KMS-11 (cell line): Measurements from ENCODE around the gene SLC24A3.

Source experiments
- H2AFZ ChIP-seq: fragments of 200-600 bp; sonication (generic); 2 replicates; pipeline ENCODE4 v1.6.1; 2016; ENCODE audit warnings: antibody characterized with exemption, mixed run types, low read depth
- H3K27ac ChIP-seq: fragments of 200-600 bp; sonication (generic); 2 replicates; pipeline ENCODE4 v1.6.1; 2016; ENCODE audit warnings: mild to moderate bottlenecking, mixed run types
- H3K27me3 ChIP-seq: fragments of 200-600 bp; sonication (generic); 2 replicates; pipeline ENCODE4 v1.6.1; 2017; ENCODE audit warnings: mild to moderate bottlenecking, low read depth, mixed run types, moderate library complexity; ENCODE audit not compliant: insufficient read depth
- H3K36me3 ChIP-seq: fragments of 200-600 bp; sonication (generic); 2 replicates; pipeline ENCODE4 v1.6.1; 2017; ENCODE audit warnings: mild to moderate bottlenecking, mixed run types; ENCODE audit not compliant: insufficient read depth
- H3K4me1 ChIP-seq: fragments of 200-600 bp; sonication (generic); 2 replicates; pipeline ENCODE4 v1.6.1; 2016; ENCODE audit warnings: mild to moderate bottlenecking, low read depth, mixed run types; ENCODE audit not compliant: poor library complexity, severe bottlenecking
- H3K4me2 ChIP-seq: fragments of 200-600 bp; sonication (generic); 2 replicates; pipeline ENCODE4 v1.7.0; 2016; ENCODE audit warnings: mild to moderate bottlenecking, mixed run types
- H3K4me3 ChIP-seq: fragments of 200-600 bp; sonication (generic); IDR thresholded peaks from 2 replicates; pipeline ENCODE4 v1.6.1; 2017; ENCODE audit warnings: low read depth, low read length, mixed read lengths; ENCODE audit not compliant: insufficient read depth
- H3K79me2 ChIP-seq: fragments of 200-600 bp; sonication (generic); 2 replicates; pipeline ENCODE4 v1.6.1; 2016; ENCODE audit warnings: low read depth, mixed run types; ENCODE audit not compliant: insufficient read depth
- H3K9ac ChIP-seq: fragments of 200-600 bp; sonication (generic); 2 replicates; pipeline ENCODE4 v1.6.1; 2016; ENCODE audit warnings: mild to moderate bottlenecking, mixed run types
- H4K20me1 ChIP-seq: fragments of 200-600 bp; sonication (generic); 2 replicates; pipeline ENCODE4 v1.6.1; 2016; ENCODE audit warnings: mild to moderate bottlenecking, mixed run types; ENCODE audit not compliant: insufficient read depth
- TF ChIP-seq, protein P1 (sequence below): fragments of 200-600 bp; sonication (generic); conservative IDR thresholded peaks from 2 replicates; pipeline ENCODE4 v1.6.1; 2017; ENCODE audit warnings: low read depth, mild to moderate bottlenecking, antibody characterized with exemption, low read length, moderate library complexity, mixed read lengths

SLC24A3 gene

GRCh38 chr20:19408971-19409370 lies 196.5 kb downstream of the SLC24A3 start:
- Histone ChIP-seq H3K27me3 (no peaks in the 10 kb centered on the region), H3K27ac (no peak overlapping the region), H2AFZ (no peak overlapping the region), H4K20me1 (no peaks in the 10 kb centered on the region), H3K79me2 (no peaks in the 10 kb centered on the region), H3K36me3 (no peaks in the 10 kb centered on the region), H3K4me3 (no peak overlapping the region), H3K9ac (no peak overlapping the region), H3K4me1 (no peaks in the 10 kb centered on the region), H3K4me2 (no peak overlapping the region)
- TF ChIP-seq, protein P1, sequence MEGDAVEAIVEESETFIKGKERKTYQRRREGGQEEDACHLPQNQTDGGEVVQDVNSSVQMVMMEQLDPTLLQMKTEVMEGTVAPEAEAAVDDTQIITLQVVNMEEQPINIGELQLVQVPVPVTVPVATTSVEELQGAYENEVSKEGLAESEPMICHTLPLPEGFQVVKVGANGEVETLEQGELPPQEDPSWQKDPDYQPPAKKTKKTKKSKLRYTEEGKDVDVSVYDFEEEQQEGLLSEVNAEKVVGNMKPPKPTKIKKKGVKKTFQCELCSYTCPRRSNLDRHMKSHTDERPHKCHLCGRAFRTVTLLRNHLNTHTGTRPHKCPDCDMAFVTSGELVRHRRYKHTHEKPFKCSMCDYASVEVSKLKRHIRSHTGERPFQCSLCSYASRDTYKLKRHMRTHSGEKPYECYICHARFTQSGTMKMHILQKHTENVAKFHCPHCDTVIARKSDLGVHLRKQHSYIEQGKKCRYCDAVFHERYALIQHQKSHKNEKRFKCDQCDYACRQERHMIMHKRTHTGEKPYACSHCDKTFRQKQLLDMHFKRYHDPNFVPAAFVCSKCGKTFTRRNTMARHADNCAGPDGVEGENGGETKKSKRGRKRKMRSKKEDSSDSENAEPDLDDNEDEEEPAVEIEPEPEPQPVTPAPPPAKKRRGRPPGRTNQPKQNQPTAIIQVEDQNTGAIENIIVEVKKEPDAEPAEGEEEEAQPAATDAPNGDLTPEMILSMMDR, result no peak

DNA sequence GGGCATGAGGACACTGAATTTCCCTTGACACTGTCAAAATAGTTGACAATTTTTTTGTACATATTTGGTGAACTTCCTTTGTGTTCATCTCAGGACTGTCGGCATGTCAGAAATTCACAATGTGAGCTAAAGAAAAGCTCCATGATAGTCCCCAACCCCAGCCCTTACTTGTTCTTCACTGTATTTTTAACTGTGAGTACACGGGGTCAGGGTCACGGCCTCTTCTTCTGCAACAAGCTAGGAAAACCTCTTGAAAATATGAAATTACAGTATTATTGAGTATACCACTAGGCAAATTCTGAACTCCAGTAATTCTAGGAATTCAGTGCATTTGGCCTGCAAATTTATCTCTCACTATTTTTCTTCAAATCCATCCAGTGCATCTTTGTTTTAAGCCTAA lies 199.4 kb downstream of the SLC24A3 start:
- Histone ChIP-seq H3K9ac (no peak overlapping the region), H3K4me3 (no peak overlapping the region), H3K27me3 (no peaks in the 10 kb centered on the region), H3K4me1 (no peaks in the 10 kb centered on the region), H3K36me3 (no peaks in the 10 kb centered on the region), H3K27ac (no peak overlapping the region), H4K20me1 (no peaks in the 10 kb centered on the region), H2AFZ (no peak overlapping the region), H3K4me2 (no peak overlapping the region), H3K79me2 (no peaks in the 10 kb centered on the region)
- TF ChIP-seq, protein P1, result no peak

DNA sequence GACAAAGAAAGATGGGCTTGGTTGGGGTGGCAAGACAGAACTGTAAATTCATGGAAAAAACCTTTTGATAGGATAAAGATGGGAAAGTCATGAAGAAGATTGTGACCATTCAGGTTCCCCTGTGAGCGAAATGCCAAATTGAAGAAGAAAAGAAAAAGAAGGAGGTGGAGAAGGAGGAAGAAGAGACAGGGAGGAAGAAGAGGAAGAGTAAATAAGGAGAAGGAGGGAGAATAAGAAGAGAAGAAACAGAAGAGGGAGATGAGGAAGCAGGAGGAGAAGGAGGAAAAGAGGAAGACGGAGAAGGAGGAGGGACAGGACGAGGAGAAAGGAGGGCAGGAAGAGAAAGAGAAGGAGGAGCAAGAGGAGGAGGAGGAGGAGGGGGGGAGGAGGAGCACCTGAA lies 199.8 kb downstream of the SLC24A3 start:
- H2AFZ ChIP-seq, result no peak overlapping the region
- H3K79me2 ChIP-seq, result no peaks in the 10 kb centered on the region
- H4K20me1 ChIP-seq, result no peaks in the 10 kb centered on the region
- no peaks in the 10 kb centered on the region for H3K4me1 ChIP-seq
- no peak overlapping the region for H3K27ac ChIP-seq
- H3K9ac ChIP-seq, result no peak overlapping the region
- no peaks in the 10 kb centered on the region for H3K36me3 ChIP-seq
- no peaks in the 10 kb centered on the region for H3K27me3 ChIP-seq
- no peak overlapping the region for H3K4me3 ChIP-seq
- TF ChIP-seq, protein P1, result no peak
- no peak overlapping the region for H3K4me2 ChIP-seq

DNA sequence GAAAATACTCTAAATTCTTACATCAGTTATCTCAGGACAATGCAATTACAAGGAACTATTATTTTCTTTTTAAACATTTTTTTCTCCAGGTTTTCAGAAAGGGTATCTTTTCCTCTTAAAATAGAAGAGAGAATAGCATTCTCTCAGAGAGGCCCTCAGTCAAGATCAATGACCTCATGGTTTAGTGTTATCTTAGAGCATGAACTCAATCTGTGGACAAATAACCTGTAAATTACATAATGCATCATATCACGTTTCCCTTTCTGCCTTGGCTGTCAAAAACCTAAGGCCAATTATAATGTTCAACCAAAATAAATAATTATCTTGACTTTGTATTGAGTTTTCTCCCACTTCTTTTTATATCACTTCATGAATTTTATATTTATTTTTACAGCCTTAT lies 202.2 kb downstream of the SLC24A3 start:
- Histone ChIP-seq H3K27ac (no peak overlapping the region), H3K9ac (no peak overlapping the region), H3K4me1 (no peaks in the 10 kb centered on the region), H3K79me2 (no peaks in the 10 kb centered on the region), H2AFZ (no peak overlapping the region), H4K20me1 (no peaks in the 10 kb centered on the region), H3K4me2 (no peak overlapping the region), H3K4me3 (no peak overlapping the region), H3K27me3 (no peaks in the 10 kb centered on the region), H3K36me3 (no peaks in the 10 kb centered on the region)
- TF ChIP-seq, protein P1, result no peak

DNA sequence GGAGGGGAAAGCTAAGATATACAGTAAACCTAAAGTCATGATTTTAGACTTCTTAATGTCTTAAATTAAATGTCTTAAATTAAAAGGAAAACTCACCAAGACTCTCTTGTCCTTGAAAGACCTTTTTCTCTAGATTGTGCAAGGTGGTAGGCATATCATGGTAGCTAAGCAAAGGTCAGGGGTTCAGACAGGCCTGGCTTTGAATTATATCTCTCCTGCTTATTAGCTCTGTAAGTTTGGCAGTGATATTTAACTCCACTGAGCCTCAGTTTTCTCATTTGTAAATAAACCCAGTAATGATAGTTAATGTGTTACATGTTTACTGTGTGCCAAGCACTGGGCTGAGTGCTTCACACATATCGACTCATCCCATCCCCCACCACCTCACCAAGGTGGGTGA lies 203.3 kb downstream of the SLC24A3 start:
- Histone ChIP-seq H2AFZ (no peak overlapping the region), H3K9ac (no peak overlapping the region), H3K4me3 (no peak overlapping the region), H4K20me1 (no peaks in the 10 kb centered on the region), H3K27ac (no peak overlapping the region), H3K27me3 (no peaks in the 10 kb centered on the region), H3K79me2 (no peaks in the 10 kb centered on the region), H3K36me3 (no peaks in the 10 kb centered on the region), H3K4me1 (no peaks in the 10 kb centered on the region), H3K4me2 (no peak overlapping the region)
- TF ChIP-seq, protein P1, result no peak
